HG03439 (cell line): Measurements from ENCODE around the gene BMPR1A.
"Not testable (repeated sequence)": the region's sequence is repeated elsewhere in the genome, so short reads cannot be mapped to it uniquely, and the experiment has no call there.

Source experiments
- ATAC-seq: cut with Tn5 transposase; IDR thresholded peaks from one replicate; pipeline ENCODE4 v1.9.1; 2021; ENCODE audit warnings: mild to moderate bottlenecking, moderate library complexity; ENCODE audit not compliant: unreplicated experiment

Gene BMPR1A

DNA sequence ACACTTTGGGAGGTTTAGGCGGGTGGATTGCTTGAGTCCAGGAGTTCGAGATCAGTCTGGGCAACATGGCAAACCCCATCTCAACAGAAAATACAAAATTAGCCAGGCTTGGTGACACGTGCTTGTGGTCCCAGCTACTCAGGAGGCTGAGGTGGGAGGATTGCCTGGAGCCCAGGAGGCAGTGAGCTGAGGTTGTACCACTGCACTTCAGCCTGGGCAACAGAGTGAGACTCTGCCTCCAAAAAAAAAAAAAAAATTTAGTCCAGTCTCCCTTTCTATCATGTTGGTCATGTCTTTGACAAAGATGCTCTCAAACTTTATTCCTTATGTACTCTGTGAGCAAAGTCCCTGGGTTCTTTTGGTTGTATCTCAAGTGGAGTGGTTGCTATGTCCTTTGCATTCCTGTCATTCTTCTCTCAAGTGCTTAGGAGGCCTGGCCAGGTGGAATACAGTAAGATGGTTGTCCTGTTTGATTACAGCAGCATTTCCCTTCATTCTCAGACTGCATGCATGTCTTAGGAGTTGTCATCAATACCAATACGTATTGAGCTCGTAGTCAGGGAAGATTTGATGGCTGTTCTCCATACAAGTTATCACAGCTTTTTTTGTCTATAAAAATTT is 115.3 kb downstream of the BMPR1A start:
- no peak for ATAC-seq

DNA sequence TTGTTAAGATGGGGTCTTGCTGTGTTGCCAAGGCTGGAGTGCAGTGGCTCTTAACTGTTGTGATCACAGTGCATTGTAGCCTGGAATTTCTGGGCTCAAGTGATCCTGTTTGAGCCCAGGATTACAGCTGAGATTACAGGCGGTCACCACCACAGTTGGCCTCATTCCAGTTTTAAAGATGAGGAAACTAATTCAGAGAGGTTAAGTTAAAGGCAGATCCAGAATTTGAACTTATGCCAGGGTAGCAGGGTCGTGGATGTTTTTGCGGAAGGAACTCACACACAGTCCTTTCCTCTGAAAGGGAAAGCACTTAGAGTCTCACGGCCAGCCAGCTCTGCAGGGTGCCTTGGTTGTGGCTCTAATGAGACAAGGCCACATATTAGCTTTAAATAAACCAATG is 116.3 kb downstream of the BMPR1A start:
- ATAC-seq, result no peak

DNA sequence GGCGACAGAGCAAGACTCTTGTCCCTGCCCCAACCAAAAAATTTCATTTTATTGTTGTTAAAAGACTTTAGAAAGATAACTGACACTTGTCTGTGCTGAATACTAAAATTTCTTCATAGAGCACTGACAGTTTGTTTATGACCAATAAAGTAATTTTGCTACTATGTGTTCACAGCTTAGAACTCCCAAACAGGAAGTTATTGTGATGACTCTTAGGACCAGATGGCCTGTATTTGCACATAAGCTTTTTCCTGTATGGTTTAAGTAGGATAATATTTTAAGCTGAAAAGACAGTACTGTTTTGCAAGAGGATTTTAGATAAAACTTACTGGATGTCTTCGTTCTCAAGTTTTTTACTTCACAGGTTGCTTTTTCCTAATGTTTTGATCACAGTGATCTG is 120.3 kb downstream of the BMPR1A start:
- ATAC-seq, result no peak

DNA sequence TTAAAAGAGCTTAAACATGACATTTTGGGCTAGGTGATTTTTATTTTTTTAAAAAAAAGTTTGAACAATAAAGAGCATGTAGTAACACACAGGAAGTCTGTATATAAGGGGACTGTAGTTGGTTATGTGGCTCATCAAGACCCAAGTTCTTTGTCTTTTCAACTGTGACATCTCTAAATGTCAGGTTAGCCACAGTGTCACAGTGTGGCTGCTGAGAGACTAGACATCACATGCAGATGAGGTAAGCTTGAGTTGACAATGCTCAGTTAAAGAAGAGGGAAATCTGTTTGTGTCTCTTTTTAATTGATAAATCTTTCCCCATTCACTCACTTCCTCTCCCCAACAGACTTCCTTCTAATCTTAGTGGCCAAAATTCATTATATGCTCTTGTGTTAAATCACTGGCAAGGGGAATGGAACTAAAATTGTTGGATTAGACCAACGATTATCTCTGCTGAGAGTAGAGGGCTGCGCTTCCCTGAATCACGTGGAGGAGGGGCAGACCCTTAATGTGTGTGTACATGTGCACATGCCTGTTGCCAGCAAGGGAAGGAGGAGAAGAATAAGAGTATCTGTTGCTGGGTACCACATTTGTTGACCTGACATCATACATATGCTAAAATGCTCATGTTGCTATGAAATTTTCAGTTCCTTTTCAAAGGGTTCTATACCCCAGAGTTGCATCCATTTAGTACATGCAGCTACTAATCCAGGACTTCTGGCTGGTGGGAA is 122.7 kb downstream of the BMPR1A start:
- no peak for ATAC-seq

DNA sequence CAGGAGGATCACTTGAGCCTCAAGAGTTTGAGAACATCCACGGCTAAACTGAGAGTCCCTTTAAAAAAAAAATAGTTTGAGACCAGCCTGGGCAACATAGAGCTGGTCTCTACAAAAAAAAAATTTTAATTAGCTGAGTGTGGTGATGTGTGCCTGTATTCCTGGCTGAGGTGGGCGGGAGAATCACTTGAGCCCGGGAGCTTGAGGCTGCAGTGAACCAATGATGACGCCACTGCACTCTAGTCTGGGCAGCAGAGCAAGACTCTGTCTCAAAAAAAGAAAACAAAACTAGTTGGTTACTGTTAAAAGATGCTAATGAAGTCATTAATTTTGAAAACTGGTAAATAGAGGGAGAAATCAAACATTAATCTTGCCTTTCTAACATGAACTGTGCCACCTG is 124.6 kb downstream of the BMPR1A start:
- ATAC-seq, result no peak

DNA sequence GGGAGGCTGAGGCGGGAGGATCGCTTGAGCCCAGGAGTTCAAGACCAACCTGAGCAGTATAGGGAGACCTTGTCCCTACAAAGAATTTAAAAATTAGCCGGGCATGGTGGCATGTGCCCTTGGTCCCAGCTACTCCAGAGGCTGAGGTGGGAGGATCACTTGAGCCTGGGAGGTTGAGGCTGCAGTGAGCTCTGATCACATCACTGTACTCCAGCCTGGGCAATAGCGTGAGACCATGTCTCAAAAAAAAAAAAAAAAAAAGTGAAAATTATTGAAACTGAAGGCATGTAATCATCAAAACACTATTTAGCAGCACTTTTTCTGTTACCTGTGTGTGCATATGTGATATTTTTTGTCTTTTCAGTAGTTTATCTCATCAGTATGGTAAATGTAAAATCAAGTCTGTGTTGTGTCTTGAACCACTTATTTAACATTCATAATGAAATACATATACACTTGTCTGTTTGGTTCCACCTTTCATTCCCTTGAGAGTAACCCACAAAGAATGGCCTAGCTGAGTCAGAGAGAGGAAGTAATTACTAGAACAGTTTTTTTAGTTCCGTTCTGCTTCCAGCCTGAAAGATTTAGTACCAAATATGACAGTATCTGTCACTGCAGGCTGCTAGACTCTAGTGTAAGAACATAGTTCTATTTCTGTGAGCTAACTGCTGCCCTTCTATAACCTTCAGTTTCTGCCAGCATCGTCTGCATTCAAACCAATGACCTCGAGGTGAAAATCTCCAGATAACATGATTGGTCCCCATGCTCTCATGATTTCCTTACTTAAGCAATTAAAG is 132.4 kb downstream of the BMPR1A start:
- ATAC-seq, result peak; percentile 94

DNA sequence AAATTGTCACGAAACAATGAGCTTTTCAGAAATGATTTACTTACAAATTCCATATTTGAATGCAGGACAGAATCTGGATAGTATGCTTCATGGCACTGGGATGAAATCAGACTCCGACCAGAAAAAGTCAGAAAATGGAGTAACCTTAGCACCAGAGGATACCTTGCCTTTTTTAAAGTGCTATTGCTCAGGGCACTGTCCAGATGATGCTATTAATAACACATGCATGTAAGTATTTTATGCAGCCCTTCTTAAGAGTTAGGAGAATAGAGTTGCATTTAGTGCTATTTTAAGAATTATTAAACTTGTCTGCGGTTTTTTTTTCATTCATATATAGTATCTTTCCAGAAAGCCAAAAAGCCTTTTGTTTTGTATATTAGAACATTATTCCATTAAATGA is 133.6 kb downstream of the BMPR1A start:
- no peak for ATAC-seq

DNA sequence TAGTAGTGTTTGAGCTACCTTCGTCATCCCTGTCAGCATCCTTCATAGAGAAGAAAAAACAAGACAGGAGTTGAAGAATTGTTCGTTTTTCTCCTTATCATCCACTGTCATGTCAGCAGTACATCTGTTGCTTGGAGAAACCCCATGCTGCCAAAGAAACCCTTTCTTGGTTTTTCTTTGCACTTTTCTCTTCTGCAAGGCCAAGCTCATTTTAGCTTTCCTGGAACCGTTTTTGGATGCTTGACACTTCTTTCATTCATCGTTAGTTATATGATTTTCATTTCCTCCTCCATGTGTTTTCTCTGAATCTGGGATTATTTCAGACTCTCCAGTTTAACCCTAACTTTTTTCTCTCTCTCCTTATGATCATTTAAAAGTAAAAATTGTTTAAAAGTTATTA is 142.1 kb downstream of the BMPR1A start:
- no peak for ATAC-seq

DNA sequence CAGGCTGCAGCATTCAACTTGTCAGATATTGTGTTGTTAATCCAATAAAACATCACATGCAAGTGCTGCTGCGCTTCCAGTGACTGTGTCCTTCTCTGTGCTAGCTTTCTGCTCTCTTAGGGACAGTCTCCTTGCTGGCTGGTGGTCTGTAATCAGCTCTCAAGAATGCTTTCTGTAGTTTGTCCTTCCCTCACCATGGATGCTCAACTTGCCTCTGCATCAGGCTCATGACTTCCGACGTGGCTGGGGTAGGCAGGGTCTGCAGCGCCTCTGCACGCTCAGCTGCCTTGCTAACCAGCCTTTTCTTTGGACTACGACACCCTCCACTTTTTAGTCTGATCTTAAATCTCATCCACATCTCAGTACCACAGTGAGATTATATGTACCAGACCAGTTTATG is 142.7 kb downstream of the BMPR1A start:
- no peak for ATAC-seq

DNA sequence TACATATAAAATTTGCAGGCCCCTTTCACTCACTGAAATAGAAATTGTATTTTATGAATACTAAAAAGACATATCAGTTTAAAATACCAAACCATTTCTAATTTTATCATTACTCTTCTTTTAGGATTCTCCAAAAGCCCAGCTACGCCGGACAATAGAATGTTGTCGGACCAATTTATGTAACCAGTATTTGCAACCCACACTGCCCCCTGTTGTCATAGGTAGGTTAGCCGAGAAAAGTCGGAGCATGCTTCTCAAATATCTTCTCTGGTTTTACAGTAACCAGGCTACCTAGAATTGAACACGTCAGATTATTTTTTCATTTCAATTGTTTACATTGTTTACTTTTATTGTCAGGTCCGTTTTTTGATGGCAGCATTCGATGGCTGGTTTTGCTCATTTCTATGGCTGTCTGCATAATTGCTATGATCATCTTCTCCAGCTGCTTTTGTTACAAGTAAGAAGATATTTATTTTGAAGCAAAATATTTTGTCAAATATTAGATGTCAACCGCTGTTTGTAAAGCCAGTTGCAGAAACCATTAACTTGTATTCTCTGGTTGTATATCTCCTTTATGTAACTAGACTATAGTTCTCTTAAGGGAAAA is 143.4 kb downstream of the BMPR1A start:
- ATAC-seq, result no peak

DNA sequence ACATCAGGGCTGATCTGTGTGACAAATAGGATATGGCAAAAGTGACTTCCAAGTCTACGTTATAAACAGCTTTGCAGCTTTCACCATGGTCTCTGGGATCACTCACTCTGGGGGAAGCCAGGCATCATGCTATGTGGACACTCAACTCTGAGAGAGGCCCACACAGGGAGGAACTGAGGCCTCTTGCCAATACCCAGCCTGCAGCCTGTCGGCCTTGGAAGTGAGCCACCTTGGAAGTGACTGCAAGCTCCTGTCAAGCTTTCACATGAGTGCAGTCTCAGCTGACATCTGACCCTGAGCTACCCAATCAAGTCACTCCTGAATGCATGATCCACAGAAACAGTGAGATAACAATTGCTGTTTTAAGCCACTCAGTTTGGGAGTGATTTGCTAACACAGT is 144.5 kb downstream of the BMPR1A start:
- ATAC-seq, result no peak

DNA sequence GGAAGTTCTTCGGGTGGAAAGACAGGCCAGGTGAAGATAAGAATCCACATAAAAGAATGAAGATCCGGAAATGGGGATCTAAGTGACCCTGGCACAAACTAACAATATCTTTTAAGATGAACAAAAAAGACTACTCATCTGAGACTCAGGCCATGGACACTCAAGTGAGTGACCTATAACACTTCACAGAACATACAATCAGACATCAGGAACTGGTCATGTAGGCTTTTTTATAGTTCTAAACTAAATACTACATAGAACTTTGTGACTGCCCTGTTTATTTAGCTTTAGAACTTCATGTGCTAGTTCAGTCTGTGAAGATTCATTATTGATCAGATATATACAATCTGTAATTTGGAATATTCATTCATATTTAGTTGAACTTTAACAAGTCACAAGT is 148.2 kb downstream of the BMPR1A start:
- ATAC-seq, result no peak

DNA sequence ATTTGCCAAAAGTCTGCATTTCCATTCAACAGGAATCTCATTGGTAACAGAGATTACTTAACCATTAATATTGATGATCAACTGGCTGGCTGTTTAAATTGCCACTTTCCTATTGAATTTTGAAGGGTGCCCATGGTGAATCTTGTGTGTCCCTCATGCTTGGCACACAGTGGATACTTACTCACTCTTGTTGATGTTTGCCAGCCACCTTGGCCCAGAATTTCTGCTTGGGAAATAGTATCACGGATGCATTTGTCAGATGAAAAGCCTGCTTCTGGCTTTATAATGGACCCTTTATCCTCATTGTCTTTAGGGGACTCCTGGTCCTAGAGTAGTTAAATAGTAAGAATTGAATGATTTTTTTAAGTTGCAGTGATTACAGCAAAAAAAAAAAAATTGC is 149.0 kb downstream of the BMPR1A start:
- ATAC-seq, result no peak

DNA sequence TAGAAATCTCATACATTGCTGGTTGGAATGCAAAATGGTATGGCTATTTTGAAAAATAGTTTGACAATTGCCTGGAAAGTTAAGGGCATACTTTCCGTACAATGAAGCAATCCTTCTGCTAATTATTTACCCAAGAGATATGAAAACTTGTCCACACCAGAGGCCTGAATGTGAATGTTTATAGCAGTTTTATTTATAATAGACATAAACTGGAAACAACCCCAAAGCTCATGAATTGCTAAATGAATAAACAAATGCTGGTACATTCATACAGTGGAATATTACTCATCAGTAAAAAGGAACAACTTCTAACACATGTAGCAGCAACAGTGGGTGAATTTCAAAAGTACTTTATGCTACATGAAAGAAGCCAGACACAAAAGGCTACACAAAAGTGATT is 158.3 kb downstream of the BMPR1A start:
- no peak for ATAC-seq

DNA sequence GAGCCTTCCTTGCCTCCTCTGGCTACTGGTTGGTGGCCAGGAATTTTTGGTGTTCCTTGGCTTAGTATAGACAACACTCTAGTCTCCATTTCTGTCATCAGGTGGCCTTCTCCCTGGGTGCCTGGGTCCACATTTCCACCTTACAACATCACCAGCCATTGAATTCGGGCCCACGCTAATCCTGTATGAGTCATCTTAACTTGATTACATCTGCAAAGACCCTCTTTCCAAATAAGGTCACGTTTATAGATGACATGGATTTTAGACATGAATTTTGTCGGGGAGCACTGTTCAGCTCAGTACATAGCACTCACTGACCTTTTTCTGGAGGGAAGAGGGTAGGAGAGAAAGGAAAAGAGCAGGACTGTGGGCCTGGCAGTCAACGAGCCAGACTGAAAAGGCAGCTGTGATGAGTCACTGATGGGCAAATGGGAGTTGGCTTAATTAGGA is 161.6 kb downstream of the BMPR1A start:
- ATAC-seq, result no peak

DNA sequence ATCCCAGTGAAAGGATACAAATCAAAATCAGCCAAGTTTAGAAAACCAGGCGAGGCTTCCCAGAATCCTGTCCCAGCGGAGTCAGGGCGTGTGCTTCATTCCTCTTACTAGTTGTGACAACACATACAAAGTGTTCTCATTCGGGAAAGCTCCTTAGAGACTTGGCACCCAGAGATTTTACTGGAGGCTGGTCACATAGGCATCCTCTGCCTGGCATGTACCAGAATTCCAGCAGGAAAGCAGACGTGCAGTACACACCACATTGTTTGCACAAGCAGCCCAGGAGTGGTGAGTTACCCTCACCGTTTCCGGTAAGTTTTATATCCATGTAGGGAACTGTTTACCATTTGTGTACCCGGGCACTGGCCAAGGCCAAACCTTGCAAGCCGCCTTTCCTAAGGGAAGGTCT is 166.1 kb downstream of the BMPR1A start:
- ATAC-seq, result no peak

DNA sequence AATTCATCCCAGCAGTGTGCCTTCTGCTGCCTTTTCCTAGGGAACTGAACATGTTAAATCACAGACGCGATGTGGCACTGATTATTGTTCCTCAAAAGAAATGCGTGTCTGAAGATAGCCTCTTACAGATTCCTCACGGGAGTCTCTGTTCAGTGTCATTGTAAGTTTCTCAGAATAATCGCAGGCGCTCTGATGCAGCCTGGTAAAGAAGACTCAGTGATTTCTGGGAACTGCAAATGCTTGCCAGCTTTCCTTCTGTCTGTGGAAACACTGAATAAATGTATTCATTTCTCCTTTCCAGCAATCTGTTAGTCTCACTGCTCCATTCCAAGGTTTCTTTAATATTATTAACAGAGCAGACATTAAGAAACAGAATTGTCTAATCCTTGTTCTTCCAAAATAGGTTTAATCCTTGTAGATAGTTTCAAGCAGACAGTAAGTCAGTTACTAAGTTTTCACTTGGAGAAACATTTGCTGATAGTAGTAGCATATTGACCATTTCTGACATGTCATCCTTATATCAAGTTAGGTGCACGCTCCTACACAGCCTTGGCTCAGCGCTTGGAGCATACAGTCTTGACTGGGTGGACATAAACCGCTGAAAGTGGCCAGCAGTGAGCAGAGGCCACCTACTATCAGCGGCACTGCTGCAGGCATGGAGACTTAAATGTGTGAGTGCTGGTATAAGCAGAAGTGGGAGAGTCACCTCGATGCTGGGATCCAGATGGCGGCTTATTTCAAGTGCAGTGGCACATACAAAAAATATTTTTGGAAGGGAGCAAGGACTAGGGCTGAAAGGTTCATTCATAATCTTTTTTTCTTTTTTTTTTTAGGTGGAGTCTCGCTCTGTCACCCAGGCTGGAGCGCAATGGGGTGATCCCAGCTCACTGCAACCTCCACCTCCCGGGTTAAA is 173.3 kb downstream of the BMPR1A start:
- ATAC-seq, result no peak

DNA sequence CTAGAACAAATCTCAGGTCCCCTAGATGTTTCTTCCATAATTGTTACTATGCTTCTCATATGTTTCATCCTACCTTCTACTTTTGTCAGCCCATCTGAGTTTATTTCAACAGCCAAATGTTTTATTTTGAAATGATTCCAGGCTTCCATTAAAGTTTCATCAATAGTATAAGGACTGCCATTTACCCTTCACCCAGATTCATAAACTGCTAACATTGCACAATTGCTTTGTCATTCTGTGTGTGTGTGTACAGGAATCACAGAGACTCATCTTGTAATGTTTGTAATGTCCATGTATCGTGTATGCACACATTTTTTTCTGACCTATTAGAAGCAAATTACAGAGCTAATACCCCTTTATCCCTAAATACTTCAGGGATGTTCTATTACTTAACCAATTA is 175.5 kb downstream of the BMPR1A start:
- ATAC-seq, result no peak

DNA sequence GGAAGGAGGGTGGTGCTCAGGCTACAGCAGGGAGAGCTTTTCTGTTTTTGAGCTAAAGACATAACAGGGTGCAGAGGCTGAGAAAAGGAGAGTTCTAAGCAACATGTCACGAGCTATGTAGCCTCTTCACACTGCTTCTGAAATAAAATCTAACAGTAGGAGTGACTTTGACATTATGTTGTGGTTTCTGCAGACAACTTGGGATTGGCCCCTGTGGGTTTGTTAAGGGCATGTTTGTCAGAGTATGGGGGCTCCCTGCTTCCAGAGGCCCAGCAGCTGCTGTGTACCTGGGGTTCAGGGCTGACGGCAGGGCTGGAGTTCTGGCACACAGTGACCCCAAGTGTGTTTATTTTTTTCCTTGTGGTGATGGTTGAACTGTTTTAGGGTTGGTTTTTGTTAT is 176.3 kb downstream of the BMPR1A start:
- no peak for ATAC-seq

DNA sequence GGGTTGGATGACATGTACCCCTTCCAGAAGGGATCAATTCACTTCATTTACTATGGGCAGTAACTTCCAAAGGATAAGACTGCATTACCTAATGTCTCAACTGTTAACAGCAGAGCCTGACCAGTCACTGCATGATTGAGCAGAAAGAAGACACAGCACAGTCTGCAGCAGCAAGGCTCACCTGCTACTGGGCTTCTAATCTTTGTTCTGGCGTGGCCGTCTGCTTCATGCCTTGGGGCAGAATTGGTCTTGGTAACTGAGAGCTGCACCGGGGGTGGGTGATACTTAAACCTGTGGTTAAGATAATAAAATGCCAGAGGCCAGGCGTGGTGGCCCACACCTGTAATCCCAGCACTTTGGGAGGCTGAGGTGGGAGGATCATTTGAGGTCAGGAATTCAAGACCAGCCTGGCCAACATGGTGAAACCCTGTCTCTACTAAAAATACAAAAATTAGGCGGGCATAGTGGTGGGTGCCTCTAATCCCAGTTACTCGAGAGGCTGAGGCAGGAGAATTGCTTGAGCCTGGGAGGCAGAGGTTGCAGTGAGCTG is 177.8 kb downstream of the BMPR1A start:
- ATAC-seq, result not testable (repeated sequence)
